PC-9 (cell line): ENCODE results near the gene LKAAEAR1. TPM values are rescaled to one million over a fixed set of nuclear protein-coding genes. Genes with fewer than 3 reads are reported as not detected.

ENCODE experiments used
- BruUV-seq: library from RNA; stranded (reverse); fragments of 400-500 nt; replicated peaks from 2 replicates; lab custom pipeline; 2021; lab: Mats Ljungman, UMichigan
- CTCF ChIA-PET: fragments of 300-600 bp; sonication (Branson Sonifier 250); formaldehyde crosslinking; loops from one replicate; lab custom pipeline; 2022; ENCODE audit warnings: antibody characterized with exemption; lab: Charles Lee
- POLR2A ChIA-PET: fragments of 300-600 bp; sonication (Branson Sonifier 250); formaldehyde crosslinking; loops from one replicate; lab custom pipeline; 2022; ENCODE audit warnings: antibody characterized with exemption; ENCODE audit not compliant: unreplicated experiment; lab: Charles Lee
- DNase-seq, 2 experiments: peaks; one replicate each; pipeline versions ENCODE4 v3.0.0 to v3.0.0-alpha.2; 2015 to 2022; ENCODE audit warnings: mixed read lengths in 1 of 2
- H2AFZ ChIP-seq: fragments of 200-600 bp; sonication (generic); 2 replicates; pipeline ENCODE4 v1.8.1; 2017; ENCODE audit warnings: antibody characterized with exemption
- H3F3A ChIP-seq: fragments of 200-600 bp; sonication (generic); 2 replicates; pipeline ENCODE4 v1.8.1; 2017; ENCODE audit warnings: antibody characterized with exemption, mild to moderate bottlenecking, low read depth; ENCODE audit not compliant: insufficient read depth
- H3K27ac ChIP-seq: fragments of 200-600 bp; sonication (generic); 2 replicates; pipeline ENCODE4 v1.6.1; 2016; ENCODE audit warnings: mixed run types
- H3K27me3 ChIP-seq: fragments of 200-600 bp; sonication (generic); 2 replicates; pipeline ENCODE4 v1.6.1; 2016; ENCODE audit warnings: low read depth, mixed run types; ENCODE audit not compliant: insufficient read depth
- H3K36me3 ChIP-seq: fragments of 200-600 bp; sonication (generic); 2 replicates; pipeline ENCODE4 v1.6.1; 2016; ENCODE audit warnings: low read depth, mixed run types
- H3K4me1 ChIP-seq: fragments of 200-600 bp; sonication (generic); replicated peaks from 2 replicates; pipeline ENCODE4 v1.6.1; 2016; ENCODE audit warnings: mixed run types; ENCODE audit not compliant: insufficient read depth
- H3K4me2 ChIP-seq: fragments of 200-600 bp; sonication (generic); 2 replicates; pipeline ENCODE4 v1.6.1; 2017; ENCODE audit warnings: mixed run types
- H3K4me3 ChIP-seq: fragments of 200-600 bp; sonication (generic); 2 replicates; pipeline ENCODE4 v1.6.1; 2016; ENCODE audit warnings: mixed run types
- H3K79me2 ChIP-seq: fragments of 200-600 bp; sonication (generic); 2 replicates; pipeline ENCODE4 v1.6.1; 2017; ENCODE audit warnings: low read depth, mixed run types
- H3K9me2 ChIP-seq: fragments of 200-600 bp; sonication (generic); 2 replicates; pipeline ENCODE4 v1.8.1; 2017; ENCODE audit warnings: mild to moderate bottlenecking; ENCODE audit not compliant: insufficient read depth
- H3K9me3 ChIP-seq: fragments of 200-600 bp; sonication (generic); 2 replicates; pipeline ENCODE4 v1.8.1; 2016; ENCODE audit warnings: low read depth; ENCODE audit not compliant: insufficient read depth
- H4K20me1 ChIP-seq: fragments of 200-600 bp; sonication (generic); 2 replicates; pipeline ENCODE4 v1.8.1; 2017; ENCODE audit not compliant: insufficient read depth
- CTCF ChIP-seq: fragments of 200-600 bp; sonication (generic); conservative IDR thresholded peaks from 2 replicates; pipeline ENCODE4 v1.6.1; 2017; ENCODE audit warnings: mixed run types, antibody characterized with exemption, mild to moderate bottlenecking, moderate library complexity
- EZH2 ChIP-seq: fragments of 200-600 bp; sonication (generic); IDR thresholded peaks from 2 replicates; pipeline ENCODE4 v1.8.0; 2017; ENCODE audit warnings: antibody characterized with exemption, low read depth
- intact Hi-C: fragments of 100-400 bp; cut with micrococcal nuclease; formaldehyde crosslinking; loops from one replicate; pipeline ENCODE4 v1.10.0; 2022; ENCODE audit not compliant: unreplicated experiment
- total RNA-seq: library from RNA; stranded (reverse); gene quantifications from 2 replicates; pipeline ENCODE4 v1.2.3, GENCODE V29; 2021

The LKAAEAR1 gene
- total RNA-seq, 1 experiment from 2014 or later = not detected

- intact Hi-C loops = no loop called here
- H3K27me3 ChIP-seq = peaks cover 29% of the 10 kb centered on the region
- H3K27ac ChIP-seq = no peak overlapping the region
- peaks cover 4% of the 10 kb centered on the region for H3K4me1 ChIP-seq
- no peak overlapping the region for H3K4me2 ChIP-seq
- no peaks in the 10 kb centered on the region for H4K20me1 ChIP-seq
- ChIA-PET CTCF (interaction anchor here (0.6 kb wide), 1 partner anchor 51 kb away, joined by 4 read pairs; no protein-coding TSS in a partner anchor), POLR2A (no interaction called here)
- no peaks in the 10 kb centered on the region for H3K79me2 ChIP-seq
- H3K36me3 ChIP-seq = no peaks in the 10 kb centered on the region
- H2AFZ ChIP-seq = no peak overlapping the region
- BruUV-seq = no TSS peak
- H3K4me3 ChIP-seq = no peak overlapping the region
- no peaks in the 10 kb centered on the region for H3K9me2 ChIP-seq
- TF ChIP-seq CTCF (no peak), EZH2 (no peak)
- H3K9me3 ChIP-seq = no peaks in the 10 kb centered on the region
- DNase-seq = no peak
- peaks cover 18% of the 10 kb centered on the region; the same call in 1 of the 2 replicates for H3F3A ChIP-seq
Measured at GRCh38 chr20:64050261-64051032, 33.8 kb downstream of the LKAAEAR1 start.

GRCh38 chr20:64049878-64050260 lies 34.3 kb downstream of the LKAAEAR1 start:
- intact Hi-C loops = no loop called here
- Histone ChIP-seq H3K4me1 (peaks cover 10% of the 10 kb centered on the region), H3K9me2 (no peaks in the 10 kb centered on the region), H4K20me1 (no peaks in the 10 kb centered on the region), H2AFZ (no peak overlapping the region), H3K4me2 (peak overlapping the region; percentile 51; the same call in 1 of the 2 replicates), H3K27ac (no peak overlapping the region), H3K79me2 (no peaks in the 10 kb centered on the region), H3F3A (peaks cover 12% of the 10 kb centered on the region; the same call in 1 of the 2 replicates), H3K4me3 (no peak overlapping the region), H3K9me3 (no peaks in the 10 kb centered on the region), H3K36me3 (no peaks in the 10 kb centered on the region), H3K27me3 (peaks cover 29% of the 10 kb centered on the region)
- DNase-seq = no peak
- TF ChIP-seq CTCF (no peak), EZH2 (peak; percentile 88; the same call in 1 of the 2 replicates)
- ChIA-PET CTCF (interaction anchor here (0.6 kb wide), 1 partner anchor 52 kb away, joined by 4 read pairs; no protein-coding TSS in a partner anchor), POLR2A (no interaction called here)
- no TSS peak for BruUV-seq

- no peaks in the 10 kb centered on the region for H3K9me3 ChIP-seq
- peaks cover 16% of the 10 kb centered on the region for H3K4me1 ChIP-seq
- BruUV-seq = no TSS peak
- no peak within 1 kb of the TSS for H3K27ac ChIP-seq
- TF ChIP-seq EZH2 (no peak), CTCF (no peak)
- ChIA-PET CTCF (interaction anchor here (0.6 kb wide), 1 partner anchor 52 kb away, joined by 4 read pairs; no protein-coding TSS in a partner anchor), POLR2A (no interaction called here)
- H3K4me2 ChIP-seq = peak within 1 kb of the TSS; percentile 51; the same call in 1 of the 2 replicates
- DNase-seq = peak in 1 of 2 experiments; percentile 51
- intact Hi-C loops = no loop called here
- no peaks in the 10 kb centered on the region for H3K79me2 ChIP-seq
- peaks cover 10% of the 10 kb centered on the region for H3F3A ChIP-seq
- H2AFZ ChIP-seq = no peak within 1 kb of the TSS
- H3K36me3 ChIP-seq = no peaks in the 10 kb centered on the region
- no peaks in the 10 kb centered on the region for H3K9me2 ChIP-seq
- no peaks in the 10 kb centered on the region for H4K20me1 ChIP-seq
- peaks cover 29% of the 10 kb centered on the region for H3K27me3 ChIP-seq
- H3K4me3 ChIP-seq = no peak within 1 kb of the TSS
Measured at GRCh38 chr20:64049060-64049877, 34.9 kb downstream of the LKAAEAR1 start, which contains the start of gene SOX18. Gene SOX18 (minus strand): TSS chr20:64049639. CDS start chr20:64049516, 123 bp downstream.
